ENCODE data around the gene IBTK.

GRCh38 chr6:82195619-82196018, 51.9 kb downstream of the IBTK start:
- TF ChIP-seq POLR2AphosphoS5 (IDR thresholded peaks at IDR 0.05; ENCODE audit: low read depth, low read length), result no peak
- no peak for TF ChIP-seq POLR2A (IDR thresholded peaks at IDR 0.05; ENCODE audit: low read depth, low read length)

Measured in GM12891 (cell line).